Measurements from ENCODE around the gene HMBS.
"Not testable (repeated sequence)": the region's sequence is repeated elsewhere in the genome, so short reads cannot be mapped to it uniquely, and the experiment has no call there.

The HMBS gene

GRCh38 chr11:119084663-119085436 is at the start of gene HMBS:
TSS of gene HMBS (plus strand) at chr11:119084881. CDS start at chr11:119085034, 153 bp downstream.
- peak; percentile 93 for DNase-seq

GRCh38 chr11:119038884-119039283 is 45.8 kb upstream of the HMBS start:
- DNase-seq = no peak

GRCh38 chr11:119039471-119039870 is 45.2 kb upstream of the HMBS start:
- DNase-seq = not testable (repeated sequence)

- DNase-seq = no peak
Observed at GRCh38 chr11:119041821-119042514, 42.7 kb upstream of the HMBS start.

- DNase-seq = no peak
Observed at GRCh38 chr11:119042927-119043326, 41.8 kb upstream of the HMBS start.

GRCh38 chr11:119044708-119045107 is 40.0 kb upstream of the HMBS start:
- no peak for DNase-seq

GRCh38 chr11:119046489-119046888 is 38.2 kb upstream of the HMBS start:
- no peak for DNase-seq

- DNase-seq = no peak
Observed at GRCh38 chr11:119047205-119047604, 37.5 kb upstream of the HMBS start.

- no peak for DNase-seq
Observed at GRCh38 chr11:119048644-119049043, 36.0 kb upstream of the HMBS start.

- DNase-seq = no peak
Observed at GRCh38 chr11:119049081-119049480, 35.6 kb upstream of the HMBS start.

- peak; percentile 46 for DNase-seq
Observed at GRCh38 chr11:119051440-119052162, 33.1 kb upstream of the HMBS start.

GRCh38 chr11:119052163-119052814 is 32.4 kb upstream of the HMBS start:
- DNase-seq = no peak

GRCh38 chr11:119054418-119054817 is 30.3 kb upstream of the HMBS start:
- no peak for DNase-seq

GRCh38 chr11:119055901-119056300 is 28.8 kb upstream of the HMBS start:
- DNase-seq = peak; percentile 26

- peak; percentile 67 for DNase-seq
Observed at GRCh38 chr11:119056421-119056999, 28.2 kb upstream of the HMBS start.

GRCh38 chr11:119057000-119057769 is 27.5 kb upstream of the HMBS start, which contains the start of gene HYOU1:
TSS of gene HYOU1 (minus strand) at chr11:119057205. CDS start at chr11:119056160, 1,045 bp downstream.
- peak; percentile 98 for DNase-seq

GRCh38 chr11:119059128-119059527 is 25.6 kb upstream of the HMBS start:
- not testable (repeated sequence) for DNase-seq

GRCh38 chr11:119061256-119061655 is 23.4 kb upstream of the HMBS start:
- no peak for DNase-seq

- DNase-seq = no peak
Observed at GRCh38 chr11:119062779-119063178, 21.9 kb upstream of the HMBS start.

GRCh38 chr11:119065369-119065768 is 19.3 kb upstream of the HMBS start:
- peak; percentile 67 for DNase-seq

- DNase-seq = peak; percentile 97
Observed at GRCh38 chr11:119067371-119068222, 17.1 kb upstream of the HMBS start, which contains the start of gene VPS11. TSS of gene VPS11 (plus strand) at chr11:119067818. CDS start at chr11:119067824, 6 bp downstream.
